ENCODE data around the gene LSM14B. TPM values are rescaled to one million over a fixed set of nuclear protein-coding genes. Genes with fewer than 3 reads are reported as not detected.

LSM14B gene
- total RNA-seq, 1 experiment from 2014 or later = 51.3 TPM

DNA sequence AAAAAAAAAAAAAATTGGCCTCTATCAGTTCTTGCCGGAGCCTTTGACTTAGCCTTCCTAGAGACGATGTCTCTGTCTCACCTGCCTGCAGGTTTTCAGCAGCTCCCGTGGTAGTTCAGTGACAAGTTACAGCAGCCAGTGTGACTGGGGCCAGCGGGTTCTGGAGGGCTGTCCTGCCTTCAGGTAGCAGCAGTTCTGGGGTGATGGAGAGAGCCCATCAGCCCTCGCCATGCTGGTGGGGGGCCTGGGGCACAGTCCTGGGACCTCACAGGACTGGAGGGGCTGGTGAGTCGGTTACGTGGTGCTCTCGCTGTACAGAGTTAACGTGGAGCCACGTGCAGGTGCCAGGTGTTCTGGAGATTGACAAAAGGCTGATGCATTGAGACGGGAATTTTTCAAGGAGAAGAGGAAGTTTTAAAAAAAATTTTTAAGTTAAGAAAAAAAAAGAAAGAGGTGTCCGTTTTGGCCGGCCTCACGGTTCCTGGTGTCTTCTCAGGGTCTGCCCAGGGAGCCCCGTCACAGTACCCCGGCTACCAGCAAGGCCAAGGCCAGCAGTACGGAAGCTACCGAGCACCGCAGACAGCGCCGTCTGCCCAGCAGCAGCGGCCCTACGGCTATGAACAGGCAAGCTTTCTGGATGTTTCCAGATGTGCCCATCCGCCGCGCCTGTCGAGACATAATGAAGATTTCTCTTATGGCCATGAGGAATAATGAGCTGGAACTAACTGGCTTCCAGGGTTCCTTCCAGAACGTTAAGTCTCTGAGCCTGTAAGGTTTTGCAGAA, 51.9 kb downstream of the LSM14B start:
- ATAC-seq = no peak
- Histone ChIP-seq H3K4me2 (ENCODE audit: low read length) (no peak overlapping the region), H3K9ac (ENCODE audit: low read length) (no peak overlapping the region), H2AFZ (ENCODE audit: low read depth, low read length, poor library complexity, severe bottlenecking) (no peak overlapping the region), H3K79me2 (ENCODE audit: insufficient read depth, low read length) (no peaks in the 10 kb centered on the region), H3K27ac (ENCODE audit: low read depth, low read length) (no peak overlapping the region), H3K9me3 (ENCODE audit: control insufficient read depth in 1 of 2, insufficient read depth in 1 of 2, low read depth in 1 of 2, low read length in 2 of 2) (no peaks in the 10 kb centered on the region), H3K36me3 (ENCODE audit: control insufficient read depth in 1 of 2, insufficient read depth in 2 of 2, low read length in 2 of 2) (peaks cover 0 to 8% of the 10 kb centered on the region in 2 experiments; a peak in 3 of 4 replicates), H3K9me2 (ENCODE audit: insufficient read depth) (no peaks in the 10 kb centered on the region), H3K27me3 (ENCODE audit: insufficient read depth, low read length) (no peaks in the 10 kb centered on the region), H3K4me1 (ENCODE audit: control insufficient read depth in 1 of 2, insufficient read depth in 2 of 2, low read length in 2 of 2) (no peaks in the 10 kb centered on the region), H3K4me3 (replicated peaks in 1 of 2; ENCODE audit: low read depth in 1 of 2, low read length in 2 of 2) (no peak overlapping the region), H4K20me1 (ENCODE audit: insufficient read depth) (no peaks in the 10 kb centered on the region)
- BruUV-seq (replicated peaks) = no TSS peak
- DNase-seq (ENCODE audit: low read depth, low spot score) = no peak
- intact Hi-C loops (cut with micrococcal nuclease) = no loop called here
- ChIA-PET POLR2A (no interaction called here), RAD21 (ENCODE audit: low non-redundant PET in 1 of 2, low total read pairs in 2 of 2, uncharacterized antibody in 2 of 2, unreplicated experiment in 2 of 2) (no interaction called here), CTCF (no interaction called here)
- TF ChIP-seq, protein P1, sequence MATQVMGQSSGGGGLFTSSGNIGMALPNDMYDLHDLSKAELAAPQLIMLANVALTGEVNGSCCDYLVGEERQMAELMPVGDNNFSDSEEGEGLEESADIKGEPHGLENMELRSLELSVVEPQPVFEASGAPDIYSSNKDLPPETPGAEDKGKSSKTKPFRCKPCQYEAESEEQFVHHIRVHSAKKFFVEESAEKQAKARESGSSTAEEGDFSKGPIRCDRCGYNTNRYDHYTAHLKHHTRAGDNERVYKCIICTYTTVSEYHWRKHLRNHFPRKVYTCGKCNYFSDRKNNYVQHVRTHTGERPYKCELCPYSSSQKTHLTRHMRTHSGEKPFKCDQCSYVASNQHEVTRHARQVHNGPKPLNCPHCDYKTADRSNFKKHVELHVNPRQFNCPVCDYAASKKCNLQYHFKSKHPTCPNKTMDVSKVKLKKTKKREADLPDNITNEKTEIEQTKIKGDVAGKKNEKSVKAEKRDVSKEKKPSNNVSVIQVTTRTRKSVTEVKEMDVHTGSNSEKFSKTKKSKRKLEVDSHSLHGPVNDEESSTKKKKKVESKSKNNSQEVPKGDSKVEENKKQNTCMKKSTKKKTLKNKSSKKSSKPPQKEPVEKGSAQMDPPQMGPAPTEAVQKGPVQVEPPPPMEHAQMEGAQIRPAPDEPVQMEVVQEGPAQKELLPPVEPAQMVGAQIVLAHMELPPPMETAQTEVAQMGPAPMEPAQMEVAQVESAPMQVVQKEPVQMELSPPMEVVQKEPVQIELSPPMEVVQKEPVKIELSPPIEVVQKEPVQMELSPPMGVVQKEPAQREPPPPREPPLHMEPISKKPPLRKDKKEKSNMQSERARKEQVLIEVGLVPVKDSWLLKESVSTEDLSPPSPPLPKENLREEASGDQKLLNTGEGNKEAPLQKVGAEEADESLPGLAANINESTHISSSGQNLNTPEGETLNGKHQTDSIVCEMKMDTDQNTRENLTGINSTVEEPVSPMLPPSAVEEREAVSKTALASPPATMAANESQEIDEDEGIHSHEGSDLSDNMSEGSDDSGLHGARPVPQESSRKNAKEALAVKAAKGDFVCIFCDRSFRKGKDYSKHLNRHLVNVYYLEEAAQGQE (IDR thresholded peaks at IDR 0.05; ENCODE audit: low read depth) = no peak
- TF ChIP-seq FOSL1 (IDR thresholded peaks at IDR 0.05; ENCODE audit: low read depth) = no peak

DNA sequence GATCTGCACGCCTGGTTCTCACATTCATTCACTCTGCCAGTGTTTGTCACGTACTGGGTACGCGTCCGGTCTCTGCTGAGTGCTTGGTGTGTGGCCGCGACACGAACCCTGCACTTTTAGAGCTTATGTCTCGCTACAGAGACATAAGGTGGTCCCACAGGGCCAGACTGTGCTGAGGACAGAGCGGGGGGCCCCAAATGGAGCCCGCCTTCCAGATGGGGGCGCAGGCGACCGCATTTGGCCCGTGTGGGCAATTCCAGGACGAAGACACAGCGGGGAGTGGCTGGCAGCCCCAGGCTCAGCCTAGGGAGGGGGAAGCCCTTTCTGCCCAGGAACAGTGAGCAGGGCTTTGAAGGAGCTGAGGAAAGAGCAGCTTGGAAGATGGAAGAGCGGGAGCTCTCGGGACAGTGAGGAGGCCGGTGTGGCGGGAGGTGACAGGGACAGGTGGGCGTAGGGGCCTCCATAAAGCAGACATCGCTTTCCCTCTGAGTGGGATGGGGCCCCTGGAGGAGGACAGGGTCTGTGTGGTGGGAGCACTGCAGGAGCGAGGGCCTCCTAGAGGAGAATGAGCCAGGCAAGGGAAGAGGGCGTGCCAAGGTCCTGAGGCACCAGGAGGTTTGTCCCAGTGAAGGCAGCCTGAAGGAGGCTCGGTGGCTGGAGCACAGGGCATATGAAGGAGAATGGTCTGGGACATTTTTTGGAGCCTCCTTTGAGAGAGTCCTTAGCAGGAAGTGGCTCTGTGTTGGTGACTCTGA, 52.8 kb downstream of the LSM14B start:
- intact Hi-C loops (cut with micrococcal nuclease) = no loop called here
- DNase-seq (ENCODE audit: low read depth, low spot score) (no peak), ATAC-seq (peak; percentile 21)
- RAD21 ChIA-PET (ENCODE audit: low non-redundant PET in 1 of 2, low total read pairs in 2 of 2, uncharacterized antibody in 2 of 2, unreplicated experiment in 2 of 2) = no interaction called here
- Histone ChIP-seq H3K79me2 (ENCODE audit: insufficient read depth, low read length) (no peaks in the 10 kb centered on the region), H3K9ac (ENCODE audit: low read length) (no peak overlapping the region), H3K4me1 (ENCODE audit: control insufficient read depth in 1 of 2, insufficient read depth in 2 of 2, low read length in 2 of 2) (no peaks in the 10 kb centered on the region), H3K36me3 (ENCODE audit: control insufficient read depth in 1 of 2, insufficient read depth in 2 of 2, low read length in 2 of 2) (peaks cover 2 to 8% of the 10 kb centered on the region in 2 experiments; a peak in 3 of 4 replicates), H3K4me3 (replicated peaks in 1 of 2; ENCODE audit: low read depth in 1 of 2, low read length in 2 of 2) (no peak overlapping the region), H3K27me3 (ENCODE audit: insufficient read depth, low read length) (no peaks in the 10 kb centered on the region), H3K9me3 (ENCODE audit: control insufficient read depth in 1 of 2, insufficient read depth in 1 of 2, low read depth in 1 of 2, low read length in 2 of 2) (no peaks in the 10 kb centered on the region), H3K9me2 (ENCODE audit: insufficient read depth) (no peaks in the 10 kb centered on the region), H3K27ac (ENCODE audit: low read depth, low read length) (no peak overlapping the region), H4K20me1 (ENCODE audit: insufficient read depth) (no peaks in the 10 kb centered on the region), H2AFZ (ENCODE audit: low read depth, low read length, poor library complexity, severe bottlenecking) (no peak overlapping the region), H3K4me2 (ENCODE audit: low read length) (no peak overlapping the region)
- BruUV-seq (replicated peaks) = no TSS peak
- CTCF ChIA-PET = no interaction called here
- POLR2A ChIA-PET = no interaction called here
- TF ChIP-seq, protein P2, sequence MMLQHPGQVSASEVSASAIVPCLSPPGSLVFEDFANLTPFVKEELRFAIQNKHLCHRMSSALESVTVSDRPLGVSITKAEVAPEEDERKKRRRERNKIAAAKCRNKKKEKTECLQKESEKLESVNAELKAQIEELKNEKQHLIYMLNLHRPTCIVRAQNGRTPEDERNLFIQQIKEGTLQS (IDR thresholded peaks at IDR 0.05) = no peak
- TF ChIP-seq CBX3 (IDR thresholded peaks at IDR 0.05; ENCODE audit: low read depth) (no peak), SRF (IDR thresholded peaks at IDR 0.05; ENCODE audit: low read depth) (no peak), SIN3A (IDR thresholded peaks at IDR 0.05; ENCODE audit: low read depth) (no peak), EZH2phosphoT487 (IDR thresholded peaks at IDR 0.05; ENCODE audit: borderline replicate concordance) (no peak), ELF1 (IDR thresholded peaks at IDR 0.05; ENCODE audit: borderline replicate concordance, low read depth) (no peak), EZH2 (IDR thresholded peaks at IDR 0.05) (no peak), RAD21 (IDR thresholded peaks at IDR 0.05; ENCODE audit: low read depth) (no peak), YY1 (IDR thresholded peaks at IDR 0.05; ENCODE audit: extremely low read depth, insufficient replicate concordance, low read depth, low read length) (no peak)
- TF ChIP-seq, protein P3, sequence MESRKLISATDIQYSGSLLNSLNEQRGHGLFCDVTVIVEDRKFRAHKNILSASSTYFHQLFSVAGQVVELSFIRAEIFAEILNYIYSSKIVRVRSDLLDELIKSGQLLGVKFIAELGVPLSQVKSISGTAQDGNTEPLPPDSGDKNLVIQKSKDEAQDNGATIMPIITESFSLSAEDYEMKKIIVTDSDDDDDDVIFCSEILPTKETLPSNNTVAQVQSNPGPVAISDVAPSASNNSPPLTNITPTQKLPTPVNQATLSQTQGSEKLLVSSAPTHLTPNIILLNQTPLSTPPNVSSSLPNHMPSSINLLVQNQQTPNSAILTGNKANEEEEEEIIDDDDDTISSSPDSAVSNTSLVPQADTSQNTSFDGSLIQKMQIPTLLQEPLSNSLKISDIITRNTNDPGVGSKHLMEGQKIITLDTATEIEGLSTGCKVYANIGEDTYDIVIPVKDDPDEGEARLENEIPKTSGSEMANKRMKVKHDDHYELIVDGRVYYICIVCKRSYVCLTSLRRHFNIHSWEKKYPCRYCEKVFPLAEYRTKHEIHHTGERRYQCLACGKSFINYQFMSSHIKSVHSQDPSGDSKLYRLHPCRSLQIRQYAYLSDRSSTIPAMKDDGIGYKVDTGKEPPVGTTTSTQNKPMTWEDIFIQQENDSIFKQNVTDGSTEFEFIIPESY (IDR thresholded peaks at IDR 0.05; ENCODE audit: extremely low read depth, insufficient replicate concordance, low read length) = no peak
- TF ChIP-seq, protein P4, sequence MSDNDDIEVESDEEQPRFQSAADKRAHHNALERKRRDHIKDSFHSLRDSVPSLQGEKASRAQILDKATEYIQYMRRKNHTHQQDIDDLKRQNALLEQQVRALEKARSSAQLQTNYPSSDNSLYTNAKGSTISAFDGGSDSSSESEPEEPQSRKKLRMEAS (IDR thresholded peaks at IDR 0.05) = no peak
